SIG-M5 treated with dmso at 0.1 percent for 504 hours (cell line): ENCODE measurements around the gene CROCC2.

Experiments
- DNase-seq: peaks from one replicate; lab custom pipeline; 2025; ENCODE audit not compliant: unreplicated experiment; lab: John Stamatoyannopoulos, UW

CROCC2 gene

DNA sequence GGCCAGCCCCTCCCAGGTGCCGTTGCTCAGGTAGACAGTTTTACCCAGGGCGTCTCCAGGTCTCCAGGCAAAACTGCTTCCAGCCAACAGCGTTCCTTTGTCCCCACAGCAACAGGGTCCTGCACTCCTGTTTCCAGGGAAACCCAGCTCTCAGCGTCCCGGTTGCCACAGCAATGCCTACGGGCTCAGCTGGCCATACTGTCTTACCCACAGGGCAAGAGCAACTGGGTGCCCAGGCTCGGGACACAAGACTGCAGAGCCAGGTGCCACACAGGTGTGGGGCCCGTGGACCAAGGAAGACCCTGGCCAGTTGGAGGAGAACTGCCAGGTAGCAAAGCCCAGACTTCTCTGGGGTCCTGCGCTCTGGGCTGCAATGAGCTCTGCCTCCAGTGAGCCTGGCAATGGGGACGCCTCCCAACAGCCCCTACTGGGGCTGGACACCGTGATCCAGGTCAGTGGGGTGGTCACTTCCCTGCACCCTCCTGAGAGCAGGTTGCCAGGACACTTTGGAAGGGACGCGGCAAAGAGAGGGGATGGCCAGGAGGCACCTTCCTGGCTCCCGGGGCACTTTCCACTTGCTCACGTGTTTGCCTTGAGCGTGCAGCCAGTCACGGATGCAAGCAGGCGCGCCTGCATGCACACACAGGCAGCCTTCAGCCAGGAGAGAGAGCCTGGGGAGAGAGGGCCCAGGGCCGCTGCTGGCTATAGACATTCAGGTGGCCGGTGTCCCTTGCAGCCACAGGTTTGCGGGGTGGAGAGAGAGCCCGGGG is at the start of gene CROCC2:
Gene CROCC2 (plus strand): TSS at position 196 of the 770 bp plus-strand sequence. CDS start 178 bp downstream, at position 374.
- no peak for DNase-seq

DNA sequence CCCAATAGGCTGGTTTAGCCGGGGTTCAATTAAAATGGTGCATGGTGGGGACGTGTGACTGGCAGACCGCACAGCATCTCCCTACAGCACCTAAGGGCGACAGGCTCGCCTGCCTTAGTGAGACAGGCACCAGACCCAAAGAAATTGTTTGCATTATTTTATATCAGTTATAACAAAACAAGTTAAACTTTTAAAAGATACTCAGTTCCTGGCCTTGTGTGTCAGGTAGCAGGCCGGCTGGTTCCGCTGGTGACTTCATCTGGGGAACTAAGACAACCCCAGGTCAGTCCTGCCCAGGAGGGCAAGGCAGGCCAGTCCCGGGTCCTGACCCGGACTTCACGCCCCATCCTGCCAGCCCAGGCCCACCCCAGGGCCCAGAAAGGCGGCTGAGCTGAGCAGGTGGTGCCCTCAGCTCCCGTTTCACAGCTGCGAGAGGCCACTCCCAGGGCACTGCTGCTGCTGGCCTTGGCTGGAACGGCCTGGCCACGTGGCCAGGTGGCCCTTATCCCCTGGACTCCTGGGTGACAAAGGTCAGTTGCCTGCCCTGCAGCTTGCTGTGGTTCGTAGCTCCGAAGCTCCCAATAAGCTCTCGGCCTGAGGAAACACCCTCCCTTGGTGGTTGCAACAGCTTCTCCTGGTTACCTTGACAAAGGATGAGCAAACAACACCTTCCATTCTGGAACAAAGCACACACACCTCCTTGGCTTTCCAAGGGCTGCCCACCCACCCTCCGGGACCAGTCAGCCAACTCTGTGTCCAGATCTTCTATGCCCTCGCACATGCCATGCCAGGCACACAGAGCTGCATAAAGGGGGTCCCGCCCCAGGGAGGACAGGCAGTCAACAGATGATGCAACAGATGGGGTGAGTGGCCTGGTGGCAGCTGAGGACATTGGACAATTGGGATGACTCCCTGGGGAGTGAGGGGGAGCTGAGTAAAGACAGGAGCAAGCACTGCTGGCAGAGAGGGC is 48.8 kb upstream of the CROCC2 start:
- no peak for DNase-seq

DNA sequence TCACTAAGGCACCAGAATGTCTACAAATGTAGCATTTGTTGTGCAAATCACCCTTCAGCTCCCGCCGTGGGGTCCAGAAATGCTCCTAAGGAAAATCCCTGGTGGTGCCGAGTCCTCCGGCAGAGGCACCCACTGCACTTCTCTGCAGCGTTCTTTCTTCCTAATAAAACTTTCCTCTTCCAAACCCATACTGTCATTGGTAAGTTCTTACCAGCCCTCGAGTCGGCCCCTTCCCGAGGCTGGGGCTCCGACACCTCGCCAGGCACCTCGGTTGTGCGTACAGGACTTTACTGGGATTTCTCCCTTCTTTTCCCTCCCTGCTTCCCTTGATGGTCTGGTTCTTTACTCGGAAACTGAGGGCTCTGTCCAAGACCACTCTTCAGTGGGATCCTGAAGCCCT is 47.8 kb upstream of the CROCC2 start:
- DNase-seq: no peak

DNA sequence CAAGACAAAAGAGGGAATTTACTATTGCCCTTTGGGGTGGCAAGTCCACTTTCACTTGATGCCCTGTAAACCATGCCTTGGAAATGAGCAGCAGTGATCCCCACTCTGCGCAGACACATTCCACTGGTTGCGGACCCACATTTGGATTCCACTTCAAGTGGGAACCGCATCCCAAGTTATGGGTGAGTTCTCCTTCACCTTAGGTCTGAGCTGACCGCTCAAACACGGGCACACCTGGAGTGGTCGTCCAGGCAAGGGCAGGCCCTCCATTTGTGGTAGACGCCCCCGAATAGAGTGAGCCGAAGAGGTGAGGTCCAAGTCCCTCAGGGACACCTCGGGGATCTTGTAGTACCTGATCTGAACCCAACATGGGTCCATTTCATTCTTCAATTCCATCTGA is 47.3 kb upstream of the CROCC2 start:
- no peak for DNase-seq

DNA sequence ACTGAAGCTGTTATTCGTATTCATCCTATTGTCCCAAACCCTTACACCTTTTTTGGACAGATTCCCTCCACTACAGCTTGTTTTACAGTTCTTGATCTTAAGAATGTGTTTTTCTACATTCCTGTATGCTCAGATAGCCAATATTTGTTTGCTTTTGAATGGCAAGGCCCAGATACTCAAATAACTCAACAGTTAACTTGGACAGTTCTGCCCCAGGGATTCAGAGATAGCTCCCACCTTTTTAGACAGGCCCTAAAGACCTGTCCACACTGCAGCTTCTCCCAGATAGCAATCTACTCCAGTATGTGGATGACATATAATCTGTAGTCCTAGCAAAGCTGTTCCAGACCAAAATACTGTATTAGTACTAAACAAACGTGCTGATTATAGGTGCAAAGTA is 44.6 kb upstream of the CROCC2 start:
- DNase-seq: peak; percentile 5

DNA sequence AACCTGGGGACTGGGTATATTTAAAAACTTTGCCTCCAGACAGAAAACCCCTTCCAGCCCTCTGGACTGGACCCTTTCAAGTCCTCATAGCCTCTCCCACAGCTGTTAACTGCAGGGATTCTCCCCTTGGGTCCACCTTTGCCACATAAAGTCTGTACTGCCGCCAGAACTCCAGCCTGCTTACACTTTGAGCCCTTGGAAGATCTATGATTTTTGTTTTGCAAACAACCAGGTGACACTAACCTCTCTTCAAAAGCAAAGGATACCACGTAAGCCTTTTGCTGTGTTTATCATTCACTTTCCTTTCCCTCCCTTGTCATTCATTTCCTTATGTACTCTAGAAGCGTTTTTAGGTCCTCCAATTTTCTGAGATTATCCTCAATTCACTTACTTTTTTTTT is 41.7 kb upstream of the CROCC2 start:
- no peak for DNase-seq

DNA sequence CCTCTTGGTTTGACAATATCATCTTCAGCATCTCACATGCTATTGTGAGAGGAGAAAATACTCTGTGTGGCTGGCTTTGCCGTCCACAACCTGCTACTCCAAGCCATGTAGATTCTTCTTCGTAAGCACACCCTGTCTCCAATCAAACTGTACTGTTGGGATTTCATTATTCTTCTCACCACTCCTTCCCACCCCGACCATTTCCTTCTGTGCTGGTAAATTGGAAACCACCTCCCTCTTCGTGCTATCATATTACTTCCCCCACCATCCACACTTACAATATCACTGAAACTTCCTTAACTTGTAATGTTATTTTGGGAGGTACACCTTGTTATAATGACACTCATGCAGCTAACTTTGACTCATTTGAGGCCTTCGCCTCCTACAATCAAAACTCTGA is 40.7 kb upstream of the CROCC2 start:
- no peak for DNase-seq

DNA sequence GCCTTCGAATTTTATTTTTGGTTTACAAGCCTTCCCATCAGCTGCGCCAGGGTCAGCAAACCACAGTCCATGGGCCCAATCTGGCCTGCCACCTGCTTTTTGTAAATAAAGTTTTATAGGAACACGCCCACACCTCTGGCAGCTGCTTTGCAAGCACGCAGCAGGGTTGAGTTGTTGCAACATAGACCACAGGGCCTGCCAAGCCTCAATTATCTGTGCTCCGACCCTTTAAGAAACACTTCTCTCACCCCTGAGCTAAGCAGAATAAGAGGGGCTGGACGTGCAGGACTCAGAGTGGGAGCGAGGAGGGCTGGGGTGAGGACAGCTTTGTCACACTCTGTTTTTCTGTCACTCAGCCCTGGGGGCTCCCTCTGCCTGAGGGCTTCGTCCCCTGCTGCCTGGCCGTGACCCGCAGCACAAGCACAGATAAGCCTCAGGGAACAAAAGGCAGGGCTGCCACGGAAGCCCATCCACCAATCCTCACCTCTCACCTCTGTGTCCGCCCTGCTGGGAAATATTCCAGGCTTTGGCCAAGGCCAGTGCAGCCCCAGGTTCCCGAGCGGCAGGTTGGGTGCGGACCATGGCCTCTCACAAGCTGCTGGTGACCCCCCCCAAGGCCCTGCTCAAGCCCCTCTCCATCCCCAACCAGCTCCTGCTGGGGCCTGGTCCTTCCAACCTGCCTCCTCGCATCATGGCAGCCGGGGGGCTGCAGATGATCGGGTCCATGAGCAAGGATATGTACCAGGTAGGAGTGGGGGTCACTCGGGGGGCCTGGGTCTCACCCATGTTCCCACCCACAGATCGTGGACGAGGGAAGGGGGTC is 37.6 kb upstream of the CROCC2 start, which contains the start of gene AGXT:
Gene AGXT (plus strand): TSS at position 539 of the 823 bp plus-strand sequence. CDS start 42 bp downstream, at position 581.
- peak; percentile 78 for DNase-seq

DNA sequence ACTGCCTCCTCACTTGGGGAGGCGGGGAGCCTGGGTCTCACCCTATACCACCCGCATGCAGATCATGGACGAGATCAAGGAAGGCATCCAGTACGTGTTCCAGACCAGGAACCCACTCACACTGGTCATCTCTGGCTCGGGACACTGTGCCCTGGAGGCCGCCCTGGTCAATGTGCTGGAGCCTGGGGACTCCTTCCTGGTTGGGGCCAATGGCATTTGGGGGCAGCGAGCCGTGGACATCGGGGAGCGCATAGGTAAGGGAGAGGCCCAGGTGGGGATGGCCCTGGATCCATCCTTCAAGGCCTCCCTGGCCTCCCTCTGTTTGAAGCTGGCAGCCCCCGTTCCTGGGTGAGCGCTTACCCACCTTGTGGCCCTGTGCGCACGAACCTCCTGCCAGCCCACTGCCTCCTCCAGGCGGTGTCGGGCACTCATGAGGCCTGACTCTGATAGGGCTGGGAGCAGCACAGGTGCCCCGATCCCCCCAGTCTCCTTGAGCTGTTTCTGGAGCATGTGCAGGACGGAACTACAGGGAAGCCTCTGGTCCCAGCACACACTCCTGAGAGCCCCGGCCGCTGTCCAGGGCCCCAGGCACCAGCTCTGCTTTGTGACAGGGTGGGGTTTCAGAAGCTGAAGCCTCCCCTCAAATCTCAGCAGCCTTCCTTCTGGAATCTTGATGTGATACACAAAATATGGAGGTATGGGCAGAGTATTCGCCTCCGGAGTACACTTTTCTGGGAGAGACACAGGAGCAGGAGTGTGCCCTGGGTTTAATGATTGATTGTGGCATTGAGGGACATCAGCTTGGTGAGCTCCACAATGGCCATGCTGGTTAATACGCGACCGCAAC is 36.8 kb upstream of the CROCC2 start:
- no peak for DNase-seq

DNA sequence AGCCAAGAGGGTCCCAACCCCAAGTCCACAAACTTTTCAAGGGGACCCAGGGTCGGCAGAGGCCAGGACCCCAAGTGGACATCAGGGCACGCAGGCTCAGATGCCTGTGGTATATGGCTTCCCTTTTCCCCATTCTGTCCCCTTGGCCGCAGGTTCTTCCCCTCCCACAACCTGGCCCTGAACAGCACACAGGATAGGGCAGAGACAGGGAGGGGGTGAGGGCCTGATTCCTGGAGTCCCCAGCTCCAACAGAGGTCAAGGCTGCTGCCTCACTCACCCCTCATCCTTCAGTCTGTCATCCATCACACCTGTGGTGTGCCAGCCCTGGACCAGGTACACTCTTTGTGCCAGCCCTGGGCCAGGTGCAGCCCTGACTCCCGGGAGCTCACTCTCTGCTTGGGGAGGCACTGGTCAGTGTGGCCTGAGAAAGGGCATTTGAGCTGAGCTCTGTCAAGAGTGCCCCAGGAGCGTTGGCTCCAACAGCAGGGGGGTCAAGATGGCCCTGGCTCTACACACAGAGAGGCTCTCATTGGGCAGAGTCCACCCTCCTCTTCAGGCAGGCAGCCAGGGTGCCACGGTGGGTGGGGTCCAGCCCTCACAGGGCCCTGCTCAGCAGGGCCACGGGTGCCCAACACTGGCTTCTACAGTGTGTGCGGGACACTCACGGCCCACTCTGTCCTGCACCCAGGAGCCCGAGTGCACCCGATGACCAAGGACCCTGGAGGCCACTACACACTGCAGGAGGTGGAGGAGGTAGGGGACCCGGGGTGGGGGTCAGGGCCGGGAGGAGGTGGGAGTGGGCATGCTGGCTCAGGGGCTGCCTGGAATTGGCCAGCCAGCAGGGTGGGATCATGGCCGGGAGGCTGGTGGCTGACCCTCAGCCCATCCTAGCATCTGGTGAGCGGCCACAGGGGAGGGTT is 35.9 kb upstream of the CROCC2 start:
- DNase-seq: no peak

DNA sequence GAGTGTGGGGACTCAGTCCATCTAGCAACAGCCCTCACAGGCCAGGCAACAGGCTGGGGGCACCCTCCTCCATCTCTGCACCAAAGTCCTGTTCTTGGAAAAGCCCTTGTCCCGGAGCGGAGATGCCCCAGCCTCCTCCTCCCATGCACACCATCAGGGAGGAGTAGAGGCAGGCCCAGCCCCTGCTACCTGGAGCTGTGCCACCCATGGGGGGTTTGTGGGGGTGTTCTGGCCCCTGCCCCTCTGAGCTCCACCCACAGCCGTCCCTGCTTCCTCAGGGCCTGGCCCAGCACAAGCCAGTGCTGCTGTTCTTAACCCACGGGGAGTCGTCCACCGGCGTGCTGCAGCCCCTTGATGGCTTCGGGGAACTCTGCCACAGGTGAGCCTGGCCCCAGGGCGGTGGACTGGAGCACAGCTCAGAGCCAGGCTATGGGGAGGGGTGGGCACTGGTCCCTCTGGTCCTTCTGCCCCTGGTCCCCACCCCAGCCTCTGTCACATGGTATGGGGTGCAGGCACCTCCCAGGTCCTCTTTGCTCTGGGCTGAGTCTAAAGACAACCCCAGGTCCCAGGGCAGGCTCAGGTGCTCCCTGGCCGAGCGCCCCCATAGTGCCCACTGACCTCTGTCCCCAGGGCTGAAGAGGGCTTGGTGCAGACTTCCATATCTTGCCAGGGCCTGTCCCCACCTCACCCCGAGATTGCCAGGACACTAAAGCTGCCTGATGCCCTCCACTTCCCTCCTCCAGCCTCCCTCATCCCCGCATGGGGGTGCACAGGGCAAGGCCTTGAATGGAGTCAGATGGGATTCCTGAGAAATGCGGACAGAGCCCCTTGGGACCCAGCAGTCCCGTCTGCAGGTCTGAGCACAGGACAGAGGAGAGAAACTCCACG is 34.8 kb upstream of the CROCC2 start:
- DNase-seq: no peak

DNA sequence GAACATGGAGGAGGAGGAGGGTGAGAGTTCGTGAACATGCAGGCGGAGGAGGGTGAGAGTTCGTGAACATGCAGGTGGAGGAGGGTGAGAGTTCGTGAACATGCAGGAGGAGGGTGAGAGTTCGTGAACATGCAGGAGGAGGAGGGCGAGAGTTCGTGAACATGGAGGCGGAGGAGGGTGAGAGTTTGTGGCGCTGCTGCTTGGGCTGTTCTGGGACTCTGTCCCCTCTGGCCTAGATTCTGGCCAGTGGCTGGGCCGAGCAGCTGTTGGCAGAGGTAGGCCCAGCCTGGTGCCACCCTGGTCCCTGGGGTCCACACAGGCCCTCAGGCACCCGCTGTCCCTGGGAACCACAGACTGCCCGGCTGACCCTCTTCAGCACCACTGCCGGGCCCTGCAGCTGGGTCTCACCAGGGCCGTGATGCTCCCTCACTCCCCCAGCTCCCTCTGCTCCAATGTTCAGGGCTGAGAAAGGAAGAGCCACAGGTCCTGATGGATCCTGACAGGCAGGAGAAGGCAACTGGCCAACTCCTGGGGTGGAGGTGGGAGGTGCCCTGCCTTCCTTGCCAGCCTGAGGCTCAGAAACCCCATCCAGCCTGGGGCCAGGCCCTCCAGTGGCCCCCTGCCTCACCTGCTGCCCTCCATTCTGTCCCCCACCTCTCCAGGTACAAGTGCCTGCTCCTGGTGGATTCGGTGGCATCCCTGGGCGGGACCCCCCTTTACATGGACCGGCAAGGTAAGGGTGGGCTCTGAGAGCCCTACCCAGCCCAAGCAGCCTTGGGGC is 33.6 kb upstream of the CROCC2 start:
- no peak for DNase-seq

DNA sequence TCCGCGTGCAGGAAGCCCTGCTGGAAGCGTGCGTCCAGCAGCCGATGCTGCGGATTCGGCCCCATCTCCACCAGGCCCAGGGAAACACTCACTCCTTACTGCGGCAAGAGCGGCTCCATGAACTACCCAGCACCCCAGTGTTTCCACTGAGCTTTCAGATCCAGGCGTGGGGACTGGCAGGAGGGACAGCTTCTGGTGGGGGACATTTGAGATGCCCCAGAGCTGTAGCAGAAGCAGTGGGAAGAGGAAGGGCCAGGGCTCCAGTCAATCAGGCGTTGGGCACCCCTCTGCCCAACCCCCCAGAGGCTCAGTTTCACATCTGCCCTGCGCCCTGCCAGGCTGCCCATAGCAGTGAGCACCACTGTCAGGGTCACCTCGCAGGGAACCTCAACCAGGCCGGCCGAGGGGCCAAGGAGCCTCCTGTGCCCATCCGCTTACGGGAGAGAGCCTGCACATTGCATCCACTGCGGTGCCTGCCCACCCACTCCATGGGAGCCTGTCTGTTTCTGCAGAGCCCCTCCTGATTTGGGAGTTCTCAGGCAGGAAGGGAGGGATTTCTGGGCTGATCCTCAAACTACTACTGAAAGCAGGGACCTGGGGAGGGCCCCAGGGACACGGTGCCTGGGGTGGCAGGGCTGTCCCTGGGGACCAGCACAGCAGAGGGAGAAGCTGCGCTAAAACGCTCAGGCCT is 32.9 kb upstream of the CROCC2 start:
- no peak for DNase-seq

DNA sequence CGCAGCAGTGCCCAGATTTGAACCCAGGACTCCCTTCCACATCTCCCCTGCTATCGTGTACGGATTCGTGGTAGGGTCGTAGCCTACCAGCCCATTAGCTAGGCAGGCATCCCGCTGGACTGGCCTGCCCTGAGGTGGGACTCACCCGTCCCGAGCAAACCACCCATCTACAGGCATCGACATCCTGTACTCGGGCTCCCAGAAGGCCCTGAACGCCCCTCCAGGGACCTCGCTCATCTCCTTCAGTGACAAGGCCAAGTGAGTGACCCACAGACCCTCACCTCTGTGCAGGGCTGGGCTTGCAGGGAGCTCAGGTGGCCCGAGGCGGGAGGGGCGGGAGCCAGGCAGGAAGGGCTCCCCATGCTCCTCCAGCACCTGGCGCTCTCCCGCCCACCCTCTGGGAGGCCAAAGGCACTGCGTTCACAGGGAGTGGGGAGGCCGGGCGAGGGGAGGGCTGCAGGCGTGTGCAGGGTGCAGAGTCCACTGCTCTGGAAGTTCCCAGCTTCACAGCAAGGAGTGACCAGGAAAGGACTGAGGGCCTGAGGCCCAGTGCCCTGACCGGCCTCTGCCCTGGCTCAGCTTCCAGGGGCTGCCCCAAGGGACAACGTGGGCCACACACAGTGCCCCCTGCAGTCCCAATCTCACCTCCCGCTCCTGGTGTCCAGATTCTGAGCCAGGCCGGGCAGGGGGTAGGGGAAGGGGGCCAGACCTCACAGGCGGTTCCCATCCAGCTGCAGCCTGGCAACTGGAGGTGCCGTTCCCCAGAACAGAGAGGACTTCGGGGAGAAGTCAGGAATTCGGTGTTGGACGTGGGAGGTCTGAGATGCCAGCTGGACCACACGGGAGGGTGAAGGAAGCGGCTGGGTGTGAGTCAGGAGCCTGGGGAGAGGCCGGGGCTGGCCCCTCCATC is 32.1 kb upstream of the CROCC2 start:
- DNase-seq: no peak

DNA sequence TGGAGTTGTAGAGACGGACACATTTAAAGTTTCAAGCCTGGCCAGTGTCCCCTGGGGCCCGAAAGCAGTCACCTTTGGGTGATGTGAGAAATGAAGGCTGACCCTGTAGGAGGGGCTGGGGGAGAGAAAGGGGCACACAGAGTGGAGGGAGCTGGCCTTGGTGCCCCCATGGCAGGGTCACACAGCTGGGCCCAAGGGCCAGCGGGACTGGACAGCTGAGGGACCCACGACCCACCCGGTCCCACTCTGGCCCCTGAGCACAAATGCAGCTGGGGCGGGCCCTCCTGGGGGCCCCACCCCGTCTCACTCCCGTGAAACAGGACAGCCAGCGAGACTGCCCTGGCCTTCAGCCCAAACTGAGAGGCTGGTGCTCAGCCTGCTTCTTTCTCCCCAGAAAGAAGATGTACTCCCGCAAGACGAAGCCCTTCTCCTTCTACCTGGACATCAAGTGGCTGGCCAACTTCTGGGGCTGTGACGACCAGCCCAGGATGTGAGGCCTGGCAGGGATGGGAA is 31.4 kb upstream of the CROCC2 start:
- no peak for DNase-seq
